Measurements from ENCODE around the gene SNX3. TPM values are rescaled to one million over a fixed set of nuclear protein-coding genes. Genes with fewer than 3 reads are reported as not detected.

SNX3 gene
- total and polyA plus RNA-seq, 8 donors, result 30.0 to 88.9 (median 55.4) TPM

DNA sequence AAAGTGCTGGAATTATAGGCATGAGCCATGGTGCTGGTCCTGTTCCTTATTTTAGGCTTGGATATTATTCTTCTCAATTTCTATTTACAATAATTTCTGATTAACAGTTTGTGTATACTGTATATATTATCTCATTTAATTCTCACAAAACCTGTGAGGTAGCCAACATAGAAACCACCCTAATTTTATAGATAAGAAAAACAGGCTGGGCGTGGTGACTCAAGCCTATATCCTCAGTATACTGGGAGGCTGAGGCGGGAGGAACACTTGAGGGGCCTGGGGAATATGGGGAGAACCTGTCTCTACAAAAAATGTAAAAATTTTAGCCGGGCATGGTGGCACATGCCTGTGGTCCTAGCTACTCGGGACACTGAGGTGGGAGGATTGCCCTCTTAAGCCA lies 30.3 kb upstream of the SNX3 start:
- no peak for DNase-seq
- TF ChIP-seq, protein P1, sequence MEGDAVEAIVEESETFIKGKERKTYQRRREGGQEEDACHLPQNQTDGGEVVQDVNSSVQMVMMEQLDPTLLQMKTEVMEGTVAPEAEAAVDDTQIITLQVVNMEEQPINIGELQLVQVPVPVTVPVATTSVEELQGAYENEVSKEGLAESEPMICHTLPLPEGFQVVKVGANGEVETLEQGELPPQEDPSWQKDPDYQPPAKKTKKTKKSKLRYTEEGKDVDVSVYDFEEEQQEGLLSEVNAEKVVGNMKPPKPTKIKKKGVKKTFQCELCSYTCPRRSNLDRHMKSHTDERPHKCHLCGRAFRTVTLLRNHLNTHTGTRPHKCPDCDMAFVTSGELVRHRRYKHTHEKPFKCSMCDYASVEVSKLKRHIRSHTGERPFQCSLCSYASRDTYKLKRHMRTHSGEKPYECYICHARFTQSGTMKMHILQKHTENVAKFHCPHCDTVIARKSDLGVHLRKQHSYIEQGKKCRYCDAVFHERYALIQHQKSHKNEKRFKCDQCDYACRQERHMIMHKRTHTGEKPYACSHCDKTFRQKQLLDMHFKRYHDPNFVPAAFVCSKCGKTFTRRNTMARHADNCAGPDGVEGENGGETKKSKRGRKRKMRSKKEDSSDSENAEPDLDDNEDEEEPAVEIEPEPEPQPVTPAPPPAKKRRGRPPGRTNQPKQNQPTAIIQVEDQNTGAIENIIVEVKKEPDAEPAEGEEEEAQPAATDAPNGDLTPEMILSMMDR (IDR thresholded peaks at IDR 0.05), result no peak
- no peak for FAIRE-seq
- Histone ChIP-seq H3K36me3 (no peaks in the 10 kb centered on the region), H3K4me1 (no peaks in the 10 kb centered on the region), H3K4me3 (no peak overlapping the region), H3K27ac (no peak overlapping the region), H3K27me3 (no peaks in the 10 kb centered on the region), H3K9me3 (no peaks in the 10 kb centered on the region)
- ATAC-seq, result no peak
- 89 to 90% methylated on average over 4 of the region's 4 CpGs for WGBS, 2 donors
- intact Hi-C loops (cut with DNase I), result no loop called here

DNA sequence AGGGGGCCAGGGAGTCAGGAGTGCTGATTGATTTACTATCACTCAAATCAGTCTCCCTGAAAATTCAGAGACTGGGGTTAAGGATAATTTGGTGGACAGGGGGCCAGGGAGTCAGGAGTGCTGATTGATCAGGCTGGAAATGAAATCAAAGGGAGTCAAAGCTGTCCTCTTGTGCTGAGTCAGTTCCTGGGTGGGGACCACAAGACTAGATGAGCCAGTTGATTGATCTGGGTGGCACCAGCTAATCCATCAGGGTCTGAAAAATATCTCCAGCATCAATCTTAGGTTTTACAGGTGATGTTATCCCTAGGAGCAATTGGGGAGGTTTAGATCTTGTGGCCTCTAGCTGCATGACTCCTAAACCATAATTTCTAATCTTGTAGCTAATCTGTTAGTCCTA lies 27.9 kb upstream of the SNX3 start:
- intact Hi-C loops (cut with DNase I), result no loop called here
- no peaks in the 10 kb centered on the region for H3K27me3 ChIP-seq
- no peaks in the 10 kb centered on the region for H3K4me1 ChIP-seq
- DNase-seq, result no peak
- H3K9me3 ChIP-seq, result no peaks in the 10 kb centered on the region
- TF ChIP-seq, protein P1 (IDR thresholded peaks at IDR 0.05), result no peak
- no peaks in the 10 kb centered on the region for H3K36me3 ChIP-seq
- ATAC-seq, result no peak
- FAIRE-seq, result no peak
- H3K27ac ChIP-seq, result no peak overlapping the region
- no peak overlapping the region for H3K4me3 ChIP-seq

DNA sequence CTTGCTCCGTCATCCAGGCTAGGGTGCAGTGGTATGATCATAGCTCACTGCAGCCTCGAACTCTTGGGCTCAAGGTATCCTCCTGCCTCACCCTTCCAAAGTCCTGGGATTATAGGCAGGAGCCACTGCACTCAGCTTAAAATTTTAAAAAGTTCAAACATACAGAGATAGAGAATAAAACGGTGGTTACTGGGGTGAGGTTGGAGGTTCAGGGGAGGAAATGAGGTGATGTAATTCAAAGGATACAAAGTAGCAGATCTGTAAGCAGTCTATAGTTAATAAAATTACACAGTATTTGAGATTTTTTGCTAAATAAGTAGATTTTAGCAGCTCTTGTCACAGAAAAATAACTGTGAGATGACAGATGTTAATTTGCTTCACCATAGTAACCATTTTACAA lies 26.5 kb upstream of the SNX3 start:
- Histone ChIP-seq H3K9me3 (no peaks in the 10 kb centered on the region), H3K27me3 (no peaks in the 10 kb centered on the region), H3K4me3 (no peak overlapping the region), H3K27ac (no peak overlapping the region), H3K36me3 (no peaks in the 10 kb centered on the region), H3K4me1 (no peaks in the 10 kb centered on the region)
- no peak for FAIRE-seq
- WGBS, 2 donors, result 84% methylated on average over 3 of the region's 3 CpGs
- ATAC-seq, result no peak
- intact Hi-C loops (cut with DNase I), result no loop called here
- TF ChIP-seq, protein P1 (IDR thresholded peaks at IDR 0.05), result no peak
- no peak for DNase-seq

DNA sequence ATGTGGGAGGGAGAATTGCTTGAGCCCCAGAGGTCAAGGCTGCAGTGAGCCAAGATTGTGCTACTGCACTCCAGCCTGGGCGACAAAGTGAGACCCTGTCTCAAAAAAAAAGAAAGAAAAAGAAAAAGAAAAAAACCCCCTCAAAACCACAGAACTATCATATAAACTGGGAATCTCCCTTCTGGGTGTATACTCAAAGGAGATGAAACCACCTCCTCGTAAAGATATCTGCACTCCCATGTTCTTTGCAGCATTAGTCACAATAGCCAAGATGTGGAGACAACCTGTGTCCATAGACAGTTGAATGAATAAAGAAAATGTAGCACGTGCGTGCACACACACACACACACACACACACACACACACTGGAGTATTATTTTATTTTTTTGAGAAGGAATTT lies 25.5 kb upstream of the SNX3 start:
- TF ChIP-seq, protein P1 (IDR thresholded peaks at IDR 0.05), result no peak
- intact Hi-C loops (cut with DNase I), result no loop called here
- H3K27ac ChIP-seq, result no peak overlapping the region
- no peak for DNase-seq
- no peaks in the 10 kb centered on the region for H3K27me3 ChIP-seq
- WGBS, 2 donors, result 84 to 95% methylated on average over 4 of the region's 4 CpGs
- H3K9me3 ChIP-seq, result no peaks in the 10 kb centered on the region
- no peak overlapping the region for H3K4me3 ChIP-seq
- FAIRE-seq, result no peak
- no peaks in the 10 kb centered on the region for H3K4me1 ChIP-seq
- no peak for ATAC-seq
- H3K36me3 ChIP-seq, result no peaks in the 10 kb centered on the region

DNA sequence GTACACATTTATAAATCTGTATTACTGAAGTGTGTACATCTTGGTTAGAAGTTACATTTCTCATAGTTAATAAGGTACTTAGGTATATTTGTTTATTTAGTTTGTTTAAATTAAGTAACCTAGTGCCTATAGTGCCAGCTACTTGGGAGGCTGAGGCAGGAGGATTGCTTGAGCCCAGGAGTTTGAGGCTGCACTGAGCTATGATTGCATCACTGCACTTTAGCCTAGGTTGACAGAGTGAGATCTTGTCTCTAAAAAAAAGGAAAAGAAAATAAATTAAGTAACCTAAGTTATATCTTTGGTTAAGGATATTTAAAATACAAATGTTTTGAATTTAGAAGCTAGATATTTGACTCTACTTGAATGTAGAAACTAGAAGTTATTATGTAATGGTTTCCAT lies 24.5 kb upstream of the SNX3 start:
- no peaks in the 10 kb centered on the region for H3K27me3 ChIP-seq
- intact Hi-C loops (cut with DNase I), result no loop called here
- FAIRE-seq (no peak), DNase-seq (no peak), ATAC-seq (no peak)
- no peaks in the 10 kb centered on the region for H3K9me3 ChIP-seq
- H3K36me3 ChIP-seq, result no peaks in the 10 kb centered on the region
- TF ChIP-seq, protein P1 (IDR thresholded peaks at IDR 0.05), result no peak
- H3K4me3 ChIP-seq, result no peak overlapping the region
- no peaks in the 10 kb centered on the region for H3K4me1 ChIP-seq
- H3K27ac ChIP-seq, result no peak overlapping the region

Data from pancreas (tissue), 10 donors.